SIG-M5 treated with dmso at 0.1 percent for 504 hours (cell line): ENCODE data around the gene NOL9.
"Not testable (repeated sequence)": the region's sequence is repeated elsewhere in the genome, so short reads cannot be mapped to it uniquely, and the experiment has no call there.

Experiments used
- DNase-seq: peaks from one replicate; lab custom pipeline; 2025; ENCODE audit not compliant: unreplicated experiment; lab: John Stamatoyannopoulos, UW

The NOL9 gene

GRCh38 chr1:6505367-6506209 is 48.7 kb downstream of the NOL9 start:
- DNase-seq = no peak

GRCh38 chr1:6504887-6505286 is 49.4 kb downstream of the NOL9 start:
- no peak for DNase-seq

- DNase-seq = no peak
Measured at GRCh38 chr1:6503884-6504602, 50.3 kb downstream of the NOL9 start.

- no peak for DNase-seq
Measured at GRCh38 chr1:6502000-6502891, 52.1 kb downstream of the NOL9 start.

- no peak for DNase-seq
Measured at GRCh38 chr1:6501279-6501813, 53.0 kb downstream of the NOL9 start.

GRCh38 chr1:6500544-6501278 is 53.6 kb downstream of the NOL9 start:
- no peak for DNase-seq

GRCh38 chr1:6499296-6499695 is 55.0 kb downstream of the NOL9 start:
- DNase-seq = no peak

- no peak for DNase-seq
Measured at GRCh38 chr1:6498576-6499111, 55.7 kb downstream of the NOL9 start.

GRCh38 chr1:6497867-6498575 is 56.3 kb downstream of the NOL9 start:
- DNase-seq = no peak

- DNase-seq = no peak
Measured at GRCh38 chr1:6497215-6497866, 57.0 kb downstream of the NOL9 start.

GRCh38 chr1:6496890-6497214 is 57.5 kb downstream of the NOL9 start:
- no peak for DNase-seq

GRCh38 chr1:6496365-6496721 is 58.0 kb downstream of the NOL9 start:
- no peak for DNase-seq

- no peak for DNase-seq
Measured at GRCh38 chr1:6495540-6496364, 58.6 kb downstream of the NOL9 start.

GRCh38 chr1:6495041-6495441 is 59.3 kb downstream of the NOL9 start:
- DNase-seq = no peak

- no peak for DNase-seq
Measured at GRCh38 chr1:6494627-6495026, 59.7 kb downstream of the NOL9 start.

GRCh38 chr1:6493834-6494223 is 60.5 kb downstream of the NOL9 start:
- DNase-seq = not testable (repeated sequence)

- DNase-seq = no peak
Measured at GRCh38 chr1:6491966-6492365, 62.3 kb downstream of the NOL9 start.

- DNase-seq = no peak
Measured at GRCh38 chr1:6491480-6491962, 62.8 kb downstream of the NOL9 start, which contains the start of gene PLEKHG5. Gene PLEKHG5 (minus strand): TSS chr1:6491667. CDS start chr1:6477571, 14,096 bp downstream.
